Caco-2 (cell line): ENCODE data around the gene CLDN2. TPM values are rescaled to one million over a fixed set of nuclear protein-coding genes. Genes with fewer than 3 reads are reported as not detected.

Source experiments
- BruUV-seq: library from RNA; stranded (reverse); fragments of 400-500 nt; replicated peaks from 2 replicates; lab custom pipeline; 2021; lab: Mats Ljungman, UMichigan
- CTCF ChIA-PET: fragments of 300-600 bp; sonication (Branson Sonifier 250); formaldehyde crosslinking; loops from one replicate; lab custom pipeline; 2022; ENCODE audit warnings: antibody characterized with exemption; lab: Charles Lee
- POLR2A ChIA-PET: fragments of 300-600 bp; sonication (Branson Sonifier 250); formaldehyde crosslinking; loops from one replicate; lab custom pipeline; 2022; ENCODE audit warnings: antibody characterized with exemption; lab: Charles Lee
- DNase-seq, 2 experiments: peaks; one replicate each; pipeline versions ENCODE4 v3.0.0 to v3.0.0-alpha.2; 2020 to 2022
- H3K27me3 ChIP-seq: replicated peaks from 2 replicates; pipeline ENCODE4 v1.6.0; 2011; ENCODE audit warnings: low read length; ENCODE audit not compliant: control insufficient read depth, insufficient read depth
- H3K36me3 ChIP-seq: 2 replicates; pipeline ENCODE4 v1.5.1; 2011; ENCODE audit warnings: low read length; ENCODE audit not compliant: control insufficient read depth, insufficient read depth
- H3K4me1 ChIP-seq: fragments of 250-450 bp; sonication (Bioruptor Pico); 2 replicates; pipeline ENCODE4 v1.5.1; 2020; ENCODE audit warnings: mild to moderate bottlenecking
- H3K4me3 ChIP-seq: 2 replicates; pipeline ENCODE4 v1.5.1; 2011; ENCODE audit warnings: low read depth, mild to moderate bottlenecking, control low read depth, low read length
- H3K9me3 ChIP-seq: fragments of 250-450 bp; sonication (Bioruptor Pico); 2 replicates; pipeline ENCODE4 v1.5.1; 2020; ENCODE audit warnings: mild to moderate bottlenecking, moderate library complexity
- H3K27ac Mint-ChIP-seq: one replicate; pipeline ENCODE4 v1.8.0; 2022; ENCODE audit warnings: mixed read lengths; ENCODE audit not compliant: unreplicated experiment
- H3K27me3 Mint-ChIP-seq: one replicate; pipeline ENCODE4 v1.8.0; 2022; ENCODE audit warnings: mixed read lengths; ENCODE audit not compliant: insufficient read depth, unreplicated experiment
- H3K36me3 Mint-ChIP-seq: one replicate; pipeline ENCODE4 v1.8.0; 2022; ENCODE audit warnings: mild to moderate bottlenecking, mixed read lengths; ENCODE audit not compliant: insufficient read depth, unreplicated experiment
- H3K4me1 Mint-ChIP-seq: one replicate; pipeline ENCODE4 v1.8.0; 2022; ENCODE audit warnings: low read depth, mixed read lengths; ENCODE audit not compliant: unreplicated experiment
- H3K4me3 Mint-ChIP-seq: one replicate; pipeline ENCODE4 v1.8.0; 2022; ENCODE audit warnings: mild to moderate bottlenecking, moderate library complexity, mixed read lengths; ENCODE audit not compliant: unreplicated experiment
- H3K9me3 Mint-ChIP-seq: one replicate; pipeline ENCODE4 v1.8.0; 2022; ENCODE audit warnings: mixed read lengths; ENCODE audit not compliant: unreplicated experiment
- intact Hi-C: fragments of 100-400 bp; cut with micrococcal nuclease; formaldehyde crosslinking; loops from one replicate; pipeline ENCODE4 v1.10.0; 2022; ENCODE audit not compliant: unreplicated experiment
- total RNA-seq: library from RNA; stranded (reverse); gene quantifications from 2 replicates; pipeline ENCODE4 v1.2.3, GENCODE V29; 2022
- TF ChIP-seq, protein P1 (sequence below), 2 experiments: fragments of 200-600 bp in 1 of 2; IDR thresholded peaks; 1 replicate in 1 of 2; 2 replicates in 1 of 2; pipeline versions ENCODE4 v1.5.1 to v1.8.0; 2011 to 2022; ENCODE audit warnings: antibody characterized with exemption in 1 of 2, control low read depth in 1 of 2, inconsistent platforms in 1 of 2, low read depth in 1 of 2, low read length in 1 of 2, mild to moderate bottlenecking in 1 of 2, moderate library complexity in 1 of 2; ENCODE audit not compliant: insufficient read depth in 1 of 2, severe bottlenecking in 1 of 2, unreplicated experiment in 1 of 2

The CLDN2 gene
- total RNA-seq, 1 experiment from 2014 or later = 2.9 TPM

- no peaks in the 10 kb centered on the region for H3K27me3 Mint-ChIP-seq
- H3K4me3 Mint-ChIP-seq = no peak overlapping the region
- Histone ChIP-seq H3K36me3 (no peaks in the 10 kb centered on the region), H3K4me3 (no peak overlapping the region), H3K9me3 (no peaks in the 10 kb centered on the region), H3K27me3 (no peaks in the 10 kb centered on the region), H3K4me1 (peaks cover 44% of the 10 kb centered on the region)
- H3K4me1 Mint-ChIP-seq = peaks cover 14% of the 10 kb centered on the region
- H3K36me3 Mint-ChIP-seq = no peaks in the 10 kb centered on the region
- TF ChIP-seq, protein P1, sequence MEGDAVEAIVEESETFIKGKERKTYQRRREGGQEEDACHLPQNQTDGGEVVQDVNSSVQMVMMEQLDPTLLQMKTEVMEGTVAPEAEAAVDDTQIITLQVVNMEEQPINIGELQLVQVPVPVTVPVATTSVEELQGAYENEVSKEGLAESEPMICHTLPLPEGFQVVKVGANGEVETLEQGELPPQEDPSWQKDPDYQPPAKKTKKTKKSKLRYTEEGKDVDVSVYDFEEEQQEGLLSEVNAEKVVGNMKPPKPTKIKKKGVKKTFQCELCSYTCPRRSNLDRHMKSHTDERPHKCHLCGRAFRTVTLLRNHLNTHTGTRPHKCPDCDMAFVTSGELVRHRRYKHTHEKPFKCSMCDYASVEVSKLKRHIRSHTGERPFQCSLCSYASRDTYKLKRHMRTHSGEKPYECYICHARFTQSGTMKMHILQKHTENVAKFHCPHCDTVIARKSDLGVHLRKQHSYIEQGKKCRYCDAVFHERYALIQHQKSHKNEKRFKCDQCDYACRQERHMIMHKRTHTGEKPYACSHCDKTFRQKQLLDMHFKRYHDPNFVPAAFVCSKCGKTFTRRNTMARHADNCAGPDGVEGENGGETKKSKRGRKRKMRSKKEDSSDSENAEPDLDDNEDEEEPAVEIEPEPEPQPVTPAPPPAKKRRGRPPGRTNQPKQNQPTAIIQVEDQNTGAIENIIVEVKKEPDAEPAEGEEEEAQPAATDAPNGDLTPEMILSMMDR (IDR thresholded peaks at IDR 0.05; ENCODE audit: insufficient read depth in 1 of 2, low read depth in 1 of 2, low read length in 1 of 2, severe bottlenecking in 1 of 2, unreplicated experiment in 1 of 2) = peak; percentile 18 to 30
- H3K9me3 Mint-ChIP-seq = no peaks in the 10 kb centered on the region
- no TSS peak for BruUV-seq
- CTCF ChIA-PET = interaction anchor here (0.7 to 2.7 kb wide), 9 partner anchors 21 to 739 kb away, joined by 3 to 46 read pairs (median 4); partner anchors contain the start of gene CLDN2
- intact Hi-C loops = loop anchor here (1.0 to 10.0 kb wide), 3 partner anchors 35 to 176 kb away; no protein-coding TSS in a partner anchor
- DNase-seq = peak; percentile 57 to 62
- no peak overlapping the region for H3K27ac Mint-ChIP-seq
- POLR2A ChIA-PET = interaction anchor here (1.3 kb wide), 1 partner anchor 47 kb away, joined by 3 read pairs; no protein-coding TSS in a partner anchor
These were observed 21.7 kb upstream of the CLDN2 start for GRCh38 chrX:106898462-106898861.

GRCh38 chrX:106899276-106899675 lies 20.9 kb upstream of the CLDN2 start:
- no peak overlapping the region for H3K4me3 Mint-ChIP-seq
- H3K27me3 ChIP-seq = no peaks in the 10 kb centered on the region
- no peak for DNase-seq
- no peak overlapping the region for H3K27ac Mint-ChIP-seq
- peaks cover 14% of the 10 kb centered on the region for H3K4me1 Mint-ChIP-seq
- H3K4me3 ChIP-seq = no peak overlapping the region
- TF ChIP-seq, protein P1 (IDR thresholded peaks at IDR 0.05; ENCODE audit: insufficient read depth in 1 of 2, low read depth in 1 of 2, low read length in 1 of 2, severe bottlenecking in 1 of 2, unreplicated experiment in 1 of 2) = no peak
- H3K9me3 Mint-ChIP-seq = no peaks in the 10 kb centered on the region
- H3K9me3 ChIP-seq = no peaks in the 10 kb centered on the region
- H3K27me3 Mint-ChIP-seq = no peaks in the 10 kb centered on the region
- BruUV-seq = no TSS peak
- no peaks in the 10 kb centered on the region for H3K36me3 ChIP-seq
- peaks cover 44% of the 10 kb centered on the region for H3K4me1 ChIP-seq
- H3K36me3 Mint-ChIP-seq = no peaks in the 10 kb centered on the region
- ChIA-PET CTCF (interaction anchor here (0.7 to 2.7 kb wide), 8 partner anchors 21 to 61 kb away, joined by 3 to 46 read pairs (median 4); partner anchors contain the start of gene CLDN2), POLR2A (interaction anchor here (1.3 kb wide), 1 partner anchor 46 kb away, joined by 3 read pairs; no protein-coding TSS in a partner anchor)
- intact Hi-C loops = loop anchor here (10.0 kb wide), 1 partner anchor 176 kb away; no protein-coding TSS in a partner anchor

- H3K36me3 Mint-ChIP-seq = no peaks in the 10 kb centered on the region
- no peaks in the 10 kb centered on the region for H3K9me3 Mint-ChIP-seq
- H3K4me1 ChIP-seq = peaks cover 40% of the 10 kb centered on the region
- ChIA-PET POLR2A (no interaction called here), CTCF (interaction anchor here (1.0 to 1.6 kb wide), 2 partner anchors 20 to 60 kb away, joined by 4 read pairs; partner anchors contain the start of gene CLDN2)
- no peaks in the 10 kb centered on the region for H3K27me3 Mint-ChIP-seq
- no peak for DNase-seq
- H3K27me3 ChIP-seq = no peaks in the 10 kb centered on the region
- H3K36me3 ChIP-seq = no peaks in the 10 kb centered on the region
- no TSS peak for BruUV-seq
- intact Hi-C loops = loop anchor here (10.0 kb wide), 1 partner anchor 175 kb away; no protein-coding TSS in a partner anchor
- H3K4me3 Mint-ChIP-seq = no peak overlapping the region
- H3K4me1 Mint-ChIP-seq = peaks cover 14% of the 10 kb centered on the region
- no peaks in the 10 kb centered on the region for H3K9me3 ChIP-seq
- TF ChIP-seq, protein P1 (IDR thresholded peaks at IDR 0.05; ENCODE audit: insufficient read depth in 1 of 2, low read depth in 1 of 2, low read length in 1 of 2, severe bottlenecking in 1 of 2, unreplicated experiment in 1 of 2) = no peak
- no peak overlapping the region for H3K4me3 ChIP-seq
- H3K27ac Mint-ChIP-seq = no peak overlapping the region
These were observed 20.4 kb upstream of the CLDN2 start for GRCh38 chrX:106899841-106900240.
